Activated CD4-positive, CD25-positive, alpha-beta regulatory T cell treated with anti-CD3 and anti-CD28 coated beads, Interleukin-2, amount 50 U/mL, for 72 hours (primary cell): ENCODE measurements around the gene PEAR1.
A peak's percentile ranks its signal among the peaks of the same experiment; 100 is the strongest.

Source experiments
- DNase-seq: peaks from one replicate; pipeline ENCODE4 v3.0.0; 2021

The PEAR1 gene

GRCh38 chr1:156901966-156902915, 8.7 kb downstream of the PEAR1 start:
- no peak for DNase-seq

- DNase-seq, result no peak
Observed at GRCh38 chr1:156903328-156904091, 10.0 kb downstream of the PEAR1 start.

GRCh38 chr1:156904187-156904959, 10.9 kb downstream of the PEAR1 start:
- DNase-seq, result no peak

- DNase-seq, result no peak
Observed at GRCh38 chr1:156905176-156905575, 11.7 kb downstream of the PEAR1 start.

- DNase-seq, result no peak
Observed at GRCh38 chr1:156905651-156906050, 12.1 kb downstream of the PEAR1 start.

- no peak for DNase-seq
Observed at GRCh38 chr1:156906206-156906906, 12.8 kb downstream of the PEAR1 start.

GRCh38 chr1:156908541-156908940, 15.0 kb downstream of the PEAR1 start:
- DNase-seq, result no peak

- no peak for DNase-seq
Observed at GRCh38 chr1:156908955-156909354, 15.4 kb downstream of the PEAR1 start.

GRCh38 chr1:156909671-156910070, 16.2 kb downstream of the PEAR1 start:
- DNase-seq, result no peak

- DNase-seq, result peak; percentile 70
Observed at GRCh38 chr1:156910309-156910782, 16.8 kb downstream of the PEAR1 start.

- no peak for DNase-seq
Observed at GRCh38 chr1:156911577-156912298, 18.2 kb downstream of the PEAR1 start.

GRCh38 chr1:156912310-156912709, 18.8 kb downstream of the PEAR1 start:
- no peak for DNase-seq

GRCh38 chr1:156912861-156913808, 19.6 kb downstream of the PEAR1 start:
- DNase-seq, result no peak

- DNase-seq, result no peak
Observed at GRCh38 chr1:156913809-156914387, 20.4 kb downstream of the PEAR1 start.

- DNase-seq, result no peak
Observed at GRCh38 chr1:156914440-156914856, 20.9 kb downstream of the PEAR1 start.

GRCh38 chr1:156920233-156921052, 26.9 kb downstream of the PEAR1 start, which contains the start of gene LRRC71:
LRRC71 (plus strand) TSS chr1:156920632; CDS start chr1:156920804, 172 bp downstream.
- peak; percentile 64 for DNase-seq

GRCh38 chr1:156921053-156921529, 27.6 kb downstream of the PEAR1 start:
- no peak for DNase-seq

- DNase-seq, result no peak
Observed at GRCh38 chr1:156922986-156923669, 29.6 kb downstream of the PEAR1 start.
